Mucosa of gallbladder (tissue), 1 donor: ENCODE data around the gene FLT4. TPM values are rescaled to one million over a fixed set of nuclear protein-coding genes. Genes with fewer than 3 reads are reported as not detected.

Experiments
- DNase-seq: peaks from one replicate; pipeline ENCODE4 v3.0.0-alpha.2; 2020; ENCODE audit warnings: low spot score
- total RNA-seq: library from RNA; stranded (reverse); gene quantifications from one replicate; pipeline ENCODE4 v1.2.1, GENCODE V29; 2021
- donor health status: DM: no; HTN: no; CAD: no.

The FLT4 gene
- total RNA-seq, 1 donor from 2014 or later: 11.1 TPM

DNA sequence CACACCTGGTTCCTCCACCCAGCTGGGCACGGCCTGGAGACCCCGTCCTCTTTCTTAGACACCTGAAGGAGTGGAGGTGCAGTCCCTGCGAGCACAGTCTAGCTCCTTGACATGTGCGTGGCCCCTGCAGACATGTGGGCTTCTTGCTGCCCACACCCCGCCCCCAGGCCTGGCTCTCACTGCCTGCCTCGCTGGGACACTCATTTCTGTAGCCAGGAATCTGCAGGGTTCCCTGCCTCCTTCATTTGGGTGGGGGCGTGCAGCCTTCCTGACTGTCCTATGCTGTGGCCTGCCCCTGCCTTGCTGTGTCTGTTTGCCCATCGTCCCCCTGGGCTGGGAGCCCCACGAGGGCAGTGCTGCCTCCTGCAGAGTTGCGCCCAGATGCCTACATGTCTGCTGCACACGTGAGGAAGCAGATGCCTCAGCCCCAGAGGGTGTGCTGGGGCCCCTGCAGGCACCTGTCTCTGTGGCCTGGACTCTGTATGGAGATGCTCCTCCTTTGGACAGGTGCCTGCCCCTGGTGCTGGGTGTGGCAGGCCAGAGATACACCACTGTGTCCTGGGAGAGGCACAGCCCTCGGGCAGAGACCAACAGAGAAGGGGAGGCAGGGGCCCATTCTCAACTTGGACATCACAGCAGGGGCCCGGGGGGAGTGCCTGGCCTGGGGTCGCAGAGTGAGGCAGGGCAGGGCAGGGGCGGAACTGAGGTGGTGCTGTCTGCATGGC is 22.6 kb downstream of the FLT4 start:
- DNase-seq: no peak

DNA sequence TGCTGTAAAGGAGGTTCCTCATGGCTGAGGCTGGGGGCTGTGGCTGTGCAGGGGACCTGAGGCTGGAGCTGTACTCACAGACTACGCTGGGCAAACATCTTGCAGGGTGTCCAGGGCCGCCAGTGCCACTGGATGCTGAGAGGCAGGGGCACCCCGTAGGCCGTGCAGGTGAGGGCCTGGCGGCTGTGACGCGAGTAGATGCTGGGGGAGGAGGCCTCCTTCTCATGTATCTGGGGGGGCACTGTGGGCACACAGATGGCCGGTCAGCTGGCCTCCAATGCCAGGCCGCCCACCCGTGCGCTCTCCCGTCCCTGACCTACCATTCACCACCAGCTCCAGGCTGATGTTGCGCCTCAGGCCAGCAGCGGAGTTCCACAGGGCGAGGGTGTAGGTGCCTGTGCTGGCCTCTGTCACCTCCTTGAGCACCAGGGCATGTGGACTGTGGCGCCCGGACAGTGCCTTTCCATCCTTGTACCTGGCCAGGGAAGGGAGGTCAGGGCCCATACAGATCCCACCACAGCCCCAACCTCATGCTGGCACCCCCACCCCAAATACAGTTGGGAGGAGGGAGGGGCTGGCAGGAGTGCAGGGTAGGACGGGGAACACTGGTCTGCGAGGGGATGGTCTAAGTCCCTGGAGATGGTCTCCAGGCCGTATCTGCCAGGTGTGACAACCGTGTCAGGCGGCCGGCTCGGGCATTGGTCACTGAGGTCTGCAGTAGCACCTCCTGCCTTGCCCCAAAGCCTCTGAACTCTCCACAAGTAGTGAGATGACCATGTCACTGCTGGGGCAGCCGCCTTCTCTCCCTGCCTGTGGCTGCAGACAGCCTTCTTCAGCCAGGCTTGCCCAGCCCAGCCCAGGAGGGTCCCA is 23.4 kb downstream of the FLT4 start:
- DNase-seq: no peak

- no peak for DNase-seq
Observed at GRCh38 chr5:180625125-180625790, 24.1 kb downstream of the FLT4 start.

- DNase-seq: no peak
Observed at GRCh38 chr5:180624587-180624986, 24.8 kb downstream of the FLT4 start.

DNA sequence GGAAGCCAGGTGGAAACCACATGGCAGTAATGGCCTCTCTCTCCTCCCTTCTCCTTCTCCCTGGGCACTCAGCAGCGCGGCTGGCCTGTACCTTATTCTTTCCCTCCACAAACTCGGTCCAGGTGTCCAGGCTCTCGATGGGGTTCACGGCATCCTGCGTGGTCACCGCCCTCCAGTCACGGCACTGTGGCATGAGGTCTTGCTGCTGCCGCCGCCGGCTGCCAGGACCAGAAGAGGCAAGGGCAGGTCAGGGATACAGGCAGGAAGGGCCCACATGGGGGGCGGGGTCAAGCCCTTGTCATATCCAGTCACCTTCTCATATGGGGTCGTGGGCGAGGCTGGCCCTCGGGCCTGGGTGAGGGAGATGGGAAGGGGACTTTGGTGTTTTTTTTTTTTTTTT is 25.6 kb downstream of the FLT4 start:
- no peak for DNase-seq

DNA sequence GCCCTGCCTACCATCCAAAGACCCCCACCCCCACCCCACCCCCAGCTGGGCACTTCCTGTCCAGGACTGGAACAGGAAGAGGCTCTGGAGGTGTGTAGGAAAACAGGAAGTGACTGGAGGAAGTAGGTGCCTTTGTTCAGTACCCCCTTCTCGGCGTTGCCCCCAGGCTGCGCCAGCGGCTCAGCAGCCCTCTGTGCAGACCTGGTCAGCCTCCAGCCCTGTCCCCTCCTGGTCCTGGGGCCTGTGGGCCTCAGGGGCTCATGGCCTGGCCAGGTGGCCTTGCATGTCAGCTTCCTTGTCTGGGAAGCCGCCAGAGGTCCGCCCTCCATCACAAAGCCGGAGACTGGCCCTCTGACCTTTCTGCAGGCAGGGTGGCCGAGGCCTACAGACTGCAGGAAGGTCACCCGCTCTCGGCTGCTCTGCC is 26.0 kb downstream of the FLT4 start:
- no peak for DNase-seq

DNA sequence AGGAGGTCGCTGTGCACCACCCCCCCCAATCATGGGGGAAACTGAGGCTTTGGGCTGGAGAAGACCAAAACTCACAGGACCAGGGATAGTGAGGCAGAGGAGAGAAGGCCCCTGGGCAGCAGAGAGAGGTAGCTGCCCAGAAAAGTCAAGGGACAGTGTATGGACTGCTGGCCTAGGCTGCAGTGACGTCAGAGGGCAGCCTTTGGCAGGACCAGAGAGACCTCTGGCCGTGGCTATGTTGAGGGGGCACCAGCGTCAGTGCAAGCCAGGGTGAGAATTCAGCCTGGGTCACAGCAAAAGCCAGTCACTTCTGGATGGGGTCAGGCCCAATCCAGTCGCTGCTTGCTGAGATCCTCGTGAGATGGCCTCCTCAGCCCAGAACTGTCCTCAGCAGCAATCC is 26.5 kb downstream of the FLT4 start:
- DNase-seq: no peak

DNA sequence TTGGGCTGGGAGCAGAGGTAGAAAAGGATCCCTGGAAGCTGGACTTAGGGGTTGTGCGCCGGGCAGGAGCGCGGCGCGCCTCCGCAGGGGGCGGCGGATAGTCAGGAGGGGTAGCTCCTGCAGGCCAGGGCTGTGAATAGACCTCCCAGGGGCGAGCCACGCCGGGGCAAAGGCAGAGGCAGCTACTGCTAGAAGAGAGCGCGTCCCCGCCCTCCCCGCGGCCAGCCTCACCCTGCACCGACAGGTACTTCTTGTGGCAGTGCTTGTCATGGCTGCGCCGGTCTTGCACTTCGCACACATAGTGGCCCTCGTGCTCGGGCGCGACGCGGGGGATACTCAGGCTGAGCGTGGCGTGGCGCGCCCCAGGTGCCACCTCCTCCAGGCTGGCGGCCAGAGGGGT is 28.1 kb downstream of the FLT4 start:
- no peak for DNase-seq

DNA sequence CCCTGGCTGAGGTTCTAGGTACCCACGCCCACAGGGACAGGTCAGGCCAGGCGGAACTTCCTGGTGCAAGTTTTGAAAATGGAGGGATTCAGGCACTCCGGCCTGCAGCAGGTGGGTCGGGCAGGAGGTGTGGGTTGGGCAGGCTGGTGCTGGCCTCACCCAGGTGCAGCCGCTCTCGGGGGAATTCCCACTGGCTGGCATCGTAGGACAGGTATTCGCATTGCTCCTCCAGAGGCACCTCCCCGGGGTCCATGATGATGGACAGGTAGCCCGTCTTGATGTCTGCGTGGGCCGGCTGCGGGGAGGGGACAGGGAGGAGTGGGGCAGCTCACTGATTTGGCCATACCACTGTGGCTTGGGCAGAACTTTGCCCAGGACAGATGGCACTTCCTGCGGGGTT is 29.4 kb downstream of the FLT4 start:
- no peak for DNase-seq

DNA sequence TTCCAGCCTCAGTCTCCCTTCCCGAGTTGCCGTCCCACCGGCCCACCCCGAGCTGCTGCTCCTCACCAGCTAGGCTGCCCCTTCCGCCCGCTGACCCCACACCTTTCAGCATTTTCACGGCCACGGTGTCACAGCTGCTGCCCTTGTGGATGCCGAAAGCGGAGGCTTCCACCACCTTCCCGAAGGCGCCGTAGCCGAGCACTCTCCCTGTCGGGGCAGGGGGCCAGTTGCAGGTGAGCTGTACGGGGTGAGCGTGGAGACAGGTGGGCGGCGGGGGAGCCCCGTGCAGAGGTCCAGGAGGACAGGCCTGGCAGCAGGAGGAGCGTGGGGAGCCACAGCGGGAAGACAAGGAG is 29.9 kb downstream of the FLT4 start:
- no peak for DNase-seq

DNA sequence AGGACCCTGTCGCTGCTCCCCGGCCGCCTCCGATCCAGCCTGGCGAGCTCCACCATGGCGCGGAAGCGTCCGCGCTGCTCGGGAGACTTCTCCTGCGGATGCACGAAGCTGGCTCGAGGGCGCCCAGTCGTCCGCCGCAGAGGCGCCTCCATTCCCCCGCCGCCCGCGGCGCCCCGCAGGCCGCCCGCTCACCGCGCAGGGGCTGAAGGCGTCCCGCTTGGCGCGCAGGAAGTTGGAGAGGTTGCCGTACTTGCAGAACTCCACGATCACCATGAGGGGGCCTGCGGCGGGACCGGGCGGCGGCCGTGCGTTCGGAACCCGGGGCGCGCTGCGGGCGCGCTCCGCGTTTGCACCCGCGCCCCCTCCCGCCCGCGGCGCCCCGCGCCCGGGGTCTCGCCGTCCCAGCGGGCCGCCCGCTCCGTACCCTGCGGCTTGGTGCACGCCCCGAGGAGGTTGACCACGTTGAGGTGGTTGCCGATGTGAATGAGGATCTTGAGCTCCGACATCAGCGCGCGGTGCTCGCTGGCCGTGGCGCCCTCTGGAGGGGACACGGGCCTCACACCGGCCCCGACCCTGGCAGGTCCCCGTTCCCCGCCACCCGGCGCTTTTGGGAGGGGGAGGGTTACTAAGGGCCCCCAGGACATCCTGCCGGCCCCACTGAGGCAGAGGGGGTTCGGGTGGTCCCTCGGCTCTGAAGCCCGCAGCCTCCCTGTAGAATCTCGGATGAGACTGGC is 30.4 kb downstream of the FLT4 start:
- no peak for DNase-seq

DNA sequence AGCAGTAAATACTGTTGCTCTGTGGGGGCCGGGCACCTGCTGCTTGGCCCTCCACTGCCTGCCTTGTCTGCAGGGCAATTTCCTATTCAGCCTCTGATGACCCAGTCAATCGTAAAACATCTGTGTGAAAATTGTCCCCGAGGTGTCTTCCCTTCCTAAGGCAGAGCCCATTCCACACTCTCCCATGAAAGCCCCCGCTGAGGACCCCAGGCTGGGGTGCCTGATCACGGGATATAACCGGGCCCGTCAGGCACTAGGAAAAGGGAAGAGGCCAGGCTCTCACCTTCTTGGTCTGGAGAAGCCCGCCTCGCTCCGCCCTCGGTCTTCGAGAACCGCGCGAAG is 30.9 kb downstream of the FLT4 start:
- no peak for DNase-seq

- no peak for DNase-seq
Observed at GRCh38 chr5:180613814-180614188, 35.6 kb downstream of the FLT4 start.

GRCh38 chr5:180613188-180613813 is 36.1 kb downstream of the FLT4 start:
- DNase-seq: no peak

GRCh38 chr5:180612683-180613082 is 36.7 kb downstream of the FLT4 start:
- no peak for DNase-seq

DNA sequence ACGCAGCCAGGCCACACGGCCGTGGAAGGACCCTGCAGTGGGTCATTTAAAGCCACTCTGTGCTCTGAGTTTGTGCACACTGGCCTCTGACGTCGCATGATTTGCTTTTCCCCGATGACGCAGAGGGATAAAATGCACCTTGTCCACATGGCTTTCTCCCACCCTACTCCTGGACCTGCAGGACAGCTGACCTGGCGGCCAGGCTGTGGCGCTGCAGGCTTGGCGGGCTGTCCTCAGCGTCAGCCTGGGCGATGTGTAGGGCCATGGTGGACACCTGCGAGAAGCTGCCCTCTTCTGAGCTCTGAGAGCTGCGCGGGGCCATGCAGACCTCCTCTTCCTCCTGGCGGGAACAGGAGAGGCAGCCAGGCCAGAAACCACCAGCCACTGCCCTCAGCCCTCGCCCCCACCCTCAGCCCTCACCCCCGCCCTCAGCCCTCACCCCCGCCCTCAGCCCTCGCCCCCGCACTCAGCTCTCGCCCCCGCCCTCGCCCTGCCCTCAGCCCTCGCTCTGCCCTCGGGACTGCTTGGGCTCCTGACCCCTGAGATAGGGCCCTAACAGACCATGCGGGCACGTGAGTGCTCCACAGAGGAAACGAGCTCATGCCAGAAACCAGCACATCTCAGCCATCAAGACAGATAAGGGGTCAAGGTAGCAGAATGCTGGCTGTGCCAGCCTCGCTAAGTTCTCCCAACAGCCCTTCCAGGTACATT is 38.1 kb downstream of the FLT4 start:
- DNase-seq: no peak

DNA sequence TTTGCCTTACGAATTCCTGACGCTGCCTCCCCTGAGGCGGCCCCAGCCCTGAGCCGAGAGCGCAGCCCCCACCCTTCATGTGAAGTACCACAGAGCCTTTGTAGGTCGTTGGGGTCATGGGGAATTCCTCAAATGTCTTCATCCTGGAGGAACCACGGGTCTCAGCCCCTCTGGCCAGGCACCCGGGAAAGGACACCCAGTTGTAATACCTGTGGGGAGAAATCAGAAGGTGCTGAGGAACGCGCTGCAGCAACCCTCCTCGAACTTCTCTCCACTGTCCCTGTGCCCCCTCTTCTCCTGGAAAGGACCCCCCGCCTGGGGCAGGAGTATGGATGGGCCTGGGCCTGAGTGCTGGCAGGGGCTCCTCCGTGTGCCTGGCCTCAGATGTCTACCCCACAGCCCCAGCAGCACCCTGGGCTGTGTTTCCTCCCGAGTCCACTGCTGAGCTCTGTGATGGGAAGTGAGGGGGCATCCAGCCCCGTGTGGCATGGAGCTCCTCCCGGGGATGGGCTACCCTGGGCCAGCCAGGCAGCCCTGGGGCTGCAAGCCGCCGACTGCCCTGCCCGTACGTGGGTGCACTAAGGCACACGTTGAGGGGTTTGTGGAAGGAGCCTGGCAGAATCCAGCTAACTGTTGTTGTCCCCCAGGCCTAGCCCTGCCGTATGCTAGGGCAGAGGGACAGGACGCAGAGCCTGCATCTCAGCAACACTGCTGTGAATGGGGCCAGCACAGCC is 39.4 kb downstream of the FLT4 start:
- no peak for DNase-seq

DNA sequence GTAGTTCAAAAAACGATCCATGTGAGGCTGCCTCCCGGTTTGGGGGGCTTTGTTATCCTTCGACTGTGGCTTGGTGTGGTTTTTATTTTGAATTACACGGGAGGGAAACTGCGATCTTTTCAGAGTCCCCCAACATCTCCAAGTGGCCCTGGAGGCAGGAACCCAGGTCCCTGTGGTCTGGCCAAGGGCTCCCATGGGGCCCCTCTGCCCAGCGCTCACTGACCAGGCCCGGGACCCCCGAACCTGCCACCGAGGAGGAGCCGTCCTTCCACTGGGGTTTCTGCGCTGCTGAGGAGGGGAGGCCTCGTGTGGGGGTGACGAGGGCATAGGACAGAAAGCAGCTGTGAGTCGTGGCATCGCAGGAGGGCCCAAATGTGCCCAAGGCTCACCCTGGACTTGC is 40.0 kb downstream of the FLT4 start:
- no peak for DNase-seq

DNA sequence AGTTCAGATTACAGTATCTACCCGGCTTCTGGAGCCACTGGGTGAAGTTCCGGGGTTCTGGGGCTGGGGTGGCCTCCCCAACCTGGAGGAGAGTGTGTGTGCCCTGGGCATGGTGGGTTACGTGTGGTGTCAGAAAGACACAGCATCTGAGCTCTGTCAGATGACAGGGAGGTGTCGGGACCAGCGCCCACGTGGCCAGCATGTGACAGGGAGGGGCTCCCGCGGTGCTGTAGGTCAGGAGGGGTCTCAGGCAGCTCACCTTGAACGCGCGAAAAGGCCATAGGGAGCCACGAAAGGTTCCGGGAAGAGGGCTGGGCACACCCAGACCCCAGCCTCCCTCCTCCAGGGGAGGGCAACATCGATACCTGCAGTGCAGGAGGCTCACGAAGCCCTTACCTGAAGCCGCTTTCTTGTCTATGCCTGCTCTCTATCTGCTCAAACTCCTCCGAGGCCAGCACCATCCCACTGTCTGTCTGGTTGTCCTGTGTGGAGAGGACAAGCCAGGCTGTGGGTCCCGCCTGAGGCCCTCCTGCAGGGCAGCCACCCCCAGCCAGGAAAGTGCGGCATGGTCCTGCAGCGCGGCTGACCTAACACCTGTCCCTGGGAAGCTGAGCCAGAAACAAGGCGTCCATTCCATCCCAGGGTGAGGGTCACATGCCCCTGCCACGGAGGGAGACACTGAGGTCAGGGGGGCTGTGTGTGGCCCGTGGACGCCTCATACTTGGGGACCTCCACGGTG is 40.7 kb downstream of the FLT4 start:
- no peak for DNase-seq
